Stimulated activated naive CD4-positive, alpha-beta T cell treated with Interleukin-2 at 50 U/mL for 16 hours (primary cell): ENCODE data around the gene PRR23C.

Experiments used
- DNase-seq: peaks from one replicate; lab custom pipeline; 2025; lab: John Stamatoyannopoulos, UW

Gene PRR23C

GRCh38 chr3:138995706-138996105 lies 49.0 kb downstream of the PRR23C start:
- no peak for DNase-seq
